Measurements from ENCODE around the gene ZNF98.

ZNF98 gene

DNA sequence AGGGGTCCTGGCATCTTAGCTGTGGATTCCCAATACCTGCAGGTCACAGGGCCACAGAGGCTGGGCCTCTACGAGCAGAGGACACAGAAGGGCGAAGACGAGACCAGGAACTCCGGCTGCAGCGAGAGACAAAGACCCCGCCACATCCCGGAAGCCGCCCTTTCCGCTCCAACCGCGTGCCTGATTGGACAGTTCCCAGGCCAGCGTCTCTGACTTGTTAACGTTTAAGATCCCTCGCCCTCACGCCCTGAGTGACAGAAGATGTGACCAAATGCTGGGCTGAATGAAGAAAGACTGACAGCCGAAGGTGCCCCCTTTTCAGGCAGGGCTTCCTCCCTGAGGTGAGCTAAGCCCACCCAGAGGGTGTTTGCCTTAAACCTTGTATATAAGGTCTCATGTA, at the start of gene ZNF98:
Gene ZNF98 (minus strand): TSS at position 136 of the 400 bp plus-strand sequence. CDS start 122 bp downstream, at position 14.
- no peak for DNase-seq

DNA sequence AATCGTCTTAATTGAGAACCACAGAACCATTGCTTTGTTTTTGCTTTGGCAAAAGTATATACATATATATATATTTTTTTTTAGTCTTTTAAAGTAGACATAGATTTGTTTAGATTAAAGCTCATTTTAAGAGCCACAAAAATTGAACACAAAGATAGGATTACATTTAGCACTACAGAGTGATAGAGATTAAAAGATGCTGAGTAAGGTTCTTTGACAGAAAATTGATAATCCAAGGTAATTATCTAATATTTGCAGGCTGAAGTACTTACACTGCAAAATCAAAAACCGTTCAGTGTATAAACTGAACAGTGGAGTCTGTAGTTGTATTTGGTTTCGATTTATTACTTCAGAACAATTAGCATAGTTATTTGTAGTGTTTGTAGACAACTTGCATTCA, 24.5 kb upstream of the ZNF98 start:
- no peak for DNase-seq

DNA sequence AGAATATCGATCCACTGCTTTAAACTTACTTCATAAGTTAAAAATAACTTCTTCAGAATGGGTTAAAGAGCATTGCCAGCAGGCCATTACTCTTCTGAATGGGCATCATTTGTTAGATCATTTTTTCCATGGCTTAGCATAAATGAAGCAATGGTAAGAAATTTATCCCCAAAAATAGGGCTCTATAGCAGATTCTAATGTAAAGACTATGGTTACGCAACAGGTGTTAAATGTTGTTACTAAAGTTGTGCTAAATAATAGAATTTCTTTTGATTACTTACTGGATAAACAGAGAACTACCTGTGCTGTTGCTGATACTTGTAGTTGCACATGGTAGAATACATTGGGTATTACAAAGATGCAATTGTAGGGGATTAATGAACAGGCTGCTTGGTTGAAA, 15.9 kb upstream of the ZNF98 start:
- no peak for DNase-seq

DNA sequence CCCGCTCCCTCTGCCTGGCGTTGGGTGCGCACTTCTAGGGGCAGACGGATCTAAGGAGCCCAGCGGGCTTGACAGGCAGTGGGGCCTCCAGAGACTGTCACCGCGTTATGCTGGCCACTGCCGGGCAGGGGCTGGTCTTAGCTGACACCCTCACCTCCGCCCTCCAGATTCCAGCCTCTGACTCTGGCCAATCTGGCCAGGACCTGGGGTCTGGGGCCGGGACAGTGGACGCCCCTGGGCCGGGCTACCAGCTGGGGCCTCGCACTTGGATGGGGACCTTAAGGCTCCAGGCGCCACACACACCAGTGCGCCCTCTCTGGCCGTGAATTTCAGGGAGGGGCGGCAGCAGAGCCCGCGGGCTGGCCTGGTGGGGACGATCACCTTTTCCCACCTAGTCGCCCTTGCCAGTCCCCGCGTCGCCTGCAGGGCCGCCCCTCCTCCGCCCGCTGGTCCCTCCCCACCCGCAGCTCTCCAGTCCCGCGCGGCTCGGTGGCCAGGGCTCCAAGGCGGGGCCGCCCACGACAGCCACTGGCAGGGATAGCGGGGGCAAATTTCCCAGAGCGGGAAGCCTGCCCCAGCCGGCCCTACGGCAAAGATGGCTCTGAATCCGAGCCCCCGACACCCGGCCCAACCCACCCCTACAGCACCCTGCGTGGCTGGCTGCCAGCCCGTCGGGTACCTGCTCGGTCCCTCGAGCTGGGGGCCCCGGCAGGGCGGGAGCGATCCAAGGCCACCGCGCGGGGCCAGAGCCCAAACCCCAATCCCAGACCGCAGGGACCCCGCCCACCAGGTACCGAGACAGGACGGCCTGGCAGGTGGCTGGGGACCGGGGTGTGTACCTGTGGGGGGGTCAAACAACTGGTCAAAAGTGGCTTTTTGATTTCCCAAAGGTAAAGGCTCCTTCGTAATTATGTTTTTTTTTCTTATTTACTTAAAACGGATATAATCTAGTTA, 6.1 kb upstream of the ZNF98 start:
- DNase-seq = no peak

DNA sequence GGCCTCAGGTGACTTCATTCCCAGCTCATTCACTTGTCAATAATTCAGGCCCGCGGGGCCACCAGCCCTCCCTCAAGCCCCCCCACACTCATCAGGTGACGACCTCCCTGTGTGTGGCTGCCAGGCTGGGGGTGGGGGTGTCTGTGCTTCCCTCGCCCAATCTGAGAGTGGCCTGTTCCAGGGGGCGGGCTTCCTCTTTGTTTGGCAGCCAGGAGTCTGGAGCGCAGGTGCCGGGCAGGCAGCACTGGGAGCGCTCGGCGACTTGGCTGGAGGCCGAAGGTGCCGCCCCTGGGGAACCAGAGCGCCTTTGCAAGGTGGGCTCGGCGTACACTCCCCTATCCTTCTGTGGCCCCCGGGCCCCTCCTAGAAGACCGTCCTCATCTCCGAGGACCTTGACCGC, 5.4 kb upstream of the ZNF98 start:
- DNase-seq = no peak

DNA sequence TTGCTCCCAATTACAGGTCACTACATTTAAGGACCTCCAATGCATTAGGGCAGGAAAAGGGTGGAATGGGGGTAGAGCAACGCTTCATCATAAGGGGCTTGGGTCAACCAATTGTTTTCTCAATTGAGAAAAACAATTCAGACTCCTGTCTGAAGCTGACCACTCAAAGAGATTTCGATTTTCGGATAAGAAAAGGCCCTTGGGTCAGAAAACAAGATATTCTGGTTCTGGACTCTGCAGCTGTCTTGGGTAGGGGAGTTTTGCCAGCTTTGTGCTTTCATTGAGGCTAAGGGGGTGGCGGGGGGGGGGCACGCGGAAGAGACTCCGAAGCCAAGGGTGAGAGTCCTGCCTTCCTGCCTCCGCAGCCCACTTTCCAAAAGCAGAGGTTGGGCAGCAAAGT, 4.8 kb upstream of the ZNF98 start:
- no peak for DNase-seq

DNA sequence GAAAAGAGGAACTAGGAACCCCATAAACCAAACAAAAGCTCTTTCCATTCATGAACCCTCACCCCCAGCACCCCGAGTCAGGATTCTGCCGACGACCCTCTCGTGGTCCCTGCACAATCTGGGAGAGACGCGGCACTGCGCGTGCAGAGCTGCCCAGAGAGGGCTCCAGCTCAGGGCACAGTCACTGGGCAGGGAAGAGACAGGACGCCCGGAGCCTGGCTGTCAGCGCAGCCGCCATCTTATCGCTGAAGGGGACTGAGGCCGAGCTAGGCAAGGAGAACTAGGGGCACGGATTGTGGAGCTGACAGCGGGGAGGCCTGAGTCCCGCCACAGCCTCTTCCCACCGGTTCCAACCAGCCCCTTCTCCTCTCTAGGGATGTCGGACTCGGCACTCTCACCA, 349 bp downstream of the ZNF98 start:
- DNase-seq = no peak

DNA sequence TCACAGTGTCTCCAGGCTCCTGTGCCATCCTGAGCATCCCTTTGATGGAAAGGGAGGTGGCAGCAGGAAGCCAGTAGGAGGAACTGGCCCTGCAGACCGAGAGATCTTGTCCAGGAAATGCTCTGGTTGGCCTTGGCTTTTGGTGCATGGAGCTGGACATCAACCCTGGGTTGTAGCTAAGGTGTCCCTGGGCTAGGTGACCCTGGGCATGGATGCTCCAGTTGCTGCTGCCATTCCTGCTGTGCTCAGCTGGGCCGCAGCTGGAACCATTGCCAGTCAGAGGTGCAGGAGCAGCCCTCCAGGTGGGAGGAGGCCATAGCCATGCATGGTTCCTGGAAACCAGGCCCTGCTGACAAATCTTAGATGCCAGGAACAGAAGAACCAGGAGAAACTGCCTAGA, 67.5 kb downstream of the ZNF98 start:
- DNase-seq = no peak
